Islet of Langerhans (tissue), 1 donor: ENCODE results near the gene LRP11.
"Not testable (repeated sequence)": the region's sequence is repeated elsewhere in the genome, so short reads cannot be mapped to it uniquely, and the experiment has no call there.

ENCODE experiments used
- FAIRE-seq: peaks from one replicate; lab custom pipeline; 2011; peaks lifted over from hg19 to GRCh38; lab: Jason Lieb, UNC

The LRP11 gene

DNA sequence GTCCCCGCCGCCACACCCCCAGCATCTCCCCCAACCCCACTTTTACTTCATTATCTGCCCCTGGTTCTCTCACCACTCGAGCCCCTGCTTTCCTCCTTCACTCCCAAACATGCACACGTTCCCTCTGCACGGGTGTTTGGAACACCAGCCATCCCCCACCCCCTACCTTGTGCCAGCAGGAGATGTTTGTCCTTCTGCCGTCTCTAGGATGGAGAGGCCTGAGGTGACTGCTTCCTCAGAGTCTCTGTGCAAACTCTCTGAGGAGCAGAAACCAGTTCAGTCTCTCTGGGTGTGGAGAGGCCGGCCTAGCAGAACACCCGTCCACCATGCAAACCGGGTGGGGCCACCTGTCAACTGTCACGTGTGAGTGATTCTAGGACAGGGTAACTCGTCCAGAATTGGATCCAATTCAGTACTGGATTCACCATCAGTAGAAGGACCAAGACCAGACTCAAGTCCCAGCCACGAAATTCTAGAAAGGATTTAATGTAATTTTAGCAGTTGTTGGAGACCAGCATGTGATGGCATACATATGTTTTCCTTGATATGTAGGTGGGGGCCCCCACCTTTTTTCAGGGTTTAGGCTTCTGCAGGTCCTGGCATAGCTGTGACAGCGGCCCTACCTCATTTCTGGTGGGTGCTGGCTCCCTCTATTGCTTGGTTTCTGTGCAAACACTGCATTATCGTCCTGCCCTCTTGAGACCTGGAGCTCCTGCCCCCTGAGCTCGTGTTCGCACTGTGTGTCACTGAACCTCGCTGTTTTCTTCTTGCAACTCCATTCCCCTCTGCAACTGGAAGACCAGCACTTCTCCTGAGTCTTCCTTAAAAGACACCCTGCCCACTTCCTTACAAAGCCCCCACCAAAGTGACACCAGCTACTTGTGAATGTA lies 33.9 kb upstream of the LRP11 start, which contains the start of gene RAET1E:
TSS of gene RAET1E (minus strand) at position 259 of the 890 bp plus-strand sequence. CDS start 7,212 bp downstream, outside the sequence.
- FAIRE-seq, result no peak

DNA sequence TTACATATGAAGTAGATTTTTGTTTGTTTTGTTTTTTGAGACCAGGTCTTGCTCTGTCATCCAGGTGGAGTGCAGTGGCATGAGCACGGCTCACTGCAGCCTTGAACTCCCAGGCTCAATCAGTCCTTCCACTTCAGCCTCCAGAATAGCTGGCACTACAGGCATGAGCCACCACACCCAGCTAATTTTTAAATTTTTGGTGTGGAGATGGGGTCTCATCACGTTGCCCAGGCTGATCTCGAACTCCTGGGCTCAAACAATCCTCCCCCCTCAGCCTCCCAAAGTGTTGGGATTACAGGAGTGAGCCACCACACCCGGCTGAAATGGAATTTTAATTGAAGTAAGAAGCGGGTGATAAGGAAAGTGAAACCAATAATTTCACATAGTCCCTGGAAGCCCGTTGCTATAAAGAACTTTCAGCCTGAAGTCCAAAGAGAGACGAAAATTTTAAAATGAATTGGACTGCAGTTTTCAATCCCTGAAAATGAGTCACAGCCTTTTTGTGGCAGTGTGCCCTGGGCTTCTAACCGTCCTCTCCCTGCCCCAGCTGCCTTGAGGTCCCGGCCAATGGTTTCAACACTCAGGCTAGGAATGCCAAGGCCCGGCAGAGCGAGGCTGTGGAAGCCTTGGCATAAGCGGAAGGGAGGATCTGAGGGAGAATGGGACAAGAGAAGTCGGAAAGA lies 33.0 kb upstream of the LRP11 start:
- no peak for FAIRE-seq

- FAIRE-seq, result no peak
Observed at GRCh38 chr6:149896491-149896890, 32.3 kb upstream of the LRP11 start.

- FAIRE-seq, result no peak
Observed at GRCh38 chr6:149895833-149896271, 31.7 kb upstream of the LRP11 start.

DNA sequence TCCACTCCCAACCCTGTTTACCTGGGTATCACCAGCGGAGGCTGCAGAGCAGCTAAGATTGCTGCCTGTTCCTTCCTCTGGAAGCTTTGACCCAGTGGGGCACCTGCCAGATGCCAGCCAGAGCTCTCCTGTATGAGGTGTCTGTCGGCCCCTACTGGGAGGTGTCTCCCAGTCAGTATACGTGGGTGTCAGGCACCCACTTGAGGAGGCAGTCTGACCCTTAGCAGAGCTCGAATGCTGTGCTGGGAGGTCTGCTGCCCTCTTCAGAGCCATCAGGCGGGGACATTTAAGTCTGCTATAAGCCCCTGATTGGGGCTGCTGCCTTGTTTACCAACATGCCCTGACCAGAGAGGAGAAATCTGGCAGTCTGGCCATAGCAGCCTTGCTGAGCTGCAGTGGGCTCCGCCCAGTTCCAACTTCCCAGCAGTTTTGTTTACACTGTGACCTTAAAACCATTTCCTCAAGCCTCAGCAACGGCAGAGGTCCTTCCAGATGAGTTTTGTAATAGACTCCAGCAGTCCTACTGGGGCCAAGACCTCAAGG lies 31.0 kb upstream of the LRP11 start:
- FAIRE-seq, result no peak

GRCh38 chr6:149891864-149892263 lies 27.7 kb upstream of the LRP11 start:
- FAIRE-seq, result not testable (repeated sequence)

DNA sequence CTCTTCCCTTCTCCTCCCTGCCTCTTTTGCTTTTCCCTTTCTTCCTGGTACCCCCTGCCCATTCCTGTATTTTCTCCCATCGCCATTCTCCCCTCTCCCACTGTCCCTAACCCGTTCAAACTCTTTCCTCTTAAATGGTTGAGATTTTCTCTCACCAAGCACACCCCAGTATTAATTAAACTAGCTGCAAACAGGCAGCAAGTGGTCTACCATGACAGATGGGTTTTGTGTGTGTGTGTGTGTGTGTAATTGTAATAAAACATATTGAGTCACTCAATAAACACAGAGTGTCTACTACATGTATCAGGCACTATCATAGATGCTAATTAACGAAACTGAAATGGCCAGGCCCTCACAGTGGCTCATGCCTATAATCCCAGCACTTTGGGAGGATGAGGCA lies 27.1 kb upstream of the LRP11 start:
- FAIRE-seq, result no peak

DNA sequence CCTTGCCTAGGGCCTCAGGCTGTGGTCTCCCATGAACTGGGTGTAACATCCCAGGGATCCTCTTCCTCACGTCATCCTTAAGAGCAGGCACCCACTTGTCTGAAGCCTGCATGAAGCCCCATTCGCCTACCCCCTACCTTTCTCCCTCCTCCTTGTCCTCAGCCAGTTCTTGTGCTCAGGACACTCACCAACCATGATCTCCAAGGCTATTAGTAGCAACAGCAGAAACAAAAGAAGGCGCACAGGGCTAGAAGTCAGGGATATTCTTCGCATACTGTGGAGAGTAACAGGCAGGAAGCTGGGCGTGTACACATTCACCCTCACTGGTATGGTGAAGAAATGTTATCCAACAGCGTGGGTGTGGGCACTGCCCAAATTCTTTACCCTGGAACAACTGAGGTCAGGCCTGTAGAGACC lies 26.5 kb upstream of the LRP11 start:
- FAIRE-seq, result no peak

- no peak for FAIRE-seq
Observed at GRCh38 chr6:149889326-149889725, 25.2 kb upstream of the LRP11 start.

DNA sequence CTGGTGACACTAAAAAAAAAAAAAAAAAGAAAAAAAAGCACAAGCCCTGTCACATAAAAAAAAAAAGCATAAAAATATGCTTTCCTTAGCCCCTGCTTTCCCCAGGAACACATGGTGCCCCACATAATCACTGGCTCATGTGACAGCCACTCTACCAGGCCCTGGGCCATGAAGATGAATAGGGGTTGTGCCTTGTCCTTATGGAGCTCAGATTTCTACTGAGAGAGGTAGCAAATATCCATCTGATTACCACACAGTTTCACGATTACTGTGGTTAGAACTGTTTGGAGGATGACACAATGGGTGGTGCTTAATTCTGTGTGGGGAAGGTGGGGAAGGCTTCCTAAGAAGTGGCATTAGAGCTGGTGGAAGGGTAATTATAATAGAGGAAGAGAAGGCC lies 24.5 kb upstream of the LRP11 start:
- no peak for FAIRE-seq

DNA sequence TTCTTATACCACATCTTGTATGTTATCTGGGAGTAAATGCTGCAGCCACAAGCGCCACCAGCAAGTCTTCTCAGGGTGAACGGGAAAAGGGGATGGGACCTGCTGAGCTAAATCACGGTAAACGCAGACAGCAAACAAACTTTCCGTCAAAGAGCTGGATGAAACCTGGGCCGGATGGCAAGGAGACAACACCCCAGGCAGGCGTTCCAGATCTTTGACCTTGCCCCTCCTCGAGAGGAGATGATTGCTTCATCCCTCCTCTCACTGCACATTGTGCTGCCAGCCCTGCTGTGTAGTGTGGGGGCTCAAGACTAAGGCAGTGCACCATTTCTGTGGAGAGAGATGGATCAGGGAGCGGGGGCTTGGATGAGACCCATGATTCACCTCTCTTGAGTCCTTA lies 23.9 kb upstream of the LRP11 start:
- FAIRE-seq, result no peak

- no peak for FAIRE-seq
Observed at GRCh38 chr6:149887343-149887742, 23.2 kb upstream of the LRP11 start.

GRCh38 chr6:149885888-149886287 lies 21.7 kb upstream of the LRP11 start:
- FAIRE-seq, result no peak

- no peak for FAIRE-seq
Observed at GRCh38 chr6:149884617-149885016, 20.5 kb upstream of the LRP11 start.

DNA sequence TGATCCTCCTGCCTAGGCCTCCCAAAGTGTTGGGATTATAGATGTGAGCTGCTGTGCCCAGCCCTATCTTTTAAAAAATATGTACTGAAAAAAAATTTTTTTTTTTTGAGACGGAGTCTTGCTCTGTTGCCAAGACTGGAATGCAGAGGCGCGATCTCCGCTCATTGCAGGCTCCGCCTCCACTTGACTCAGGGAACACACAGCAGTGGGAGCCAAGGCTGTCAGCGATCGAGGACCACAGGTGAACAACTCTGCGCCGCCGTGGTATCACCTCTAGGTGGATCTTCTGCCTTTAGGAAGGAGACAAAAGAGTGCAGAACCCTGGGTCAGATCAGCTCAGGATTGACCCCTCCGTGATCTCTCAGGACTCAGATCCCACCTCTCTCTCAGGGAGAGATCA lies 20.1 kb upstream of the LRP11 start:
- no peak for FAIRE-seq

DNA sequence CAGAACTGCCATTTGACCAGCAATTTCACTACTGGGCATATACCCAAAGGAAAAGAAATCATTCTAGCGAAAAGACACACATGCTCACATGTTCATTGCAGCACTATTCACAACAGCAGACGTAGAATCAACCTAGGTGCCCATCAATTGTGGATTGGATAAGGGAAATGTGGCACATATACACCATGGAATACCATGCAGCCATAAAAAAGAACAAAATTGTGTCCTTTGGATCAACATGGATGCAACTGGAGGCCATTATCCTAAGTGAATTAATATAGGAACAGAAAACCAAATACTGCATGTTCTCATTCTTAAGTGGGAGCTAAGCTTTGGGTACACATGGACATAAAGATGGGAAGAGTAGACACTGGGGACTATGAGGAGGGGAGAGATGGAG lies 17.7 kb upstream of the LRP11 start:
- FAIRE-seq, result no peak

DNA sequence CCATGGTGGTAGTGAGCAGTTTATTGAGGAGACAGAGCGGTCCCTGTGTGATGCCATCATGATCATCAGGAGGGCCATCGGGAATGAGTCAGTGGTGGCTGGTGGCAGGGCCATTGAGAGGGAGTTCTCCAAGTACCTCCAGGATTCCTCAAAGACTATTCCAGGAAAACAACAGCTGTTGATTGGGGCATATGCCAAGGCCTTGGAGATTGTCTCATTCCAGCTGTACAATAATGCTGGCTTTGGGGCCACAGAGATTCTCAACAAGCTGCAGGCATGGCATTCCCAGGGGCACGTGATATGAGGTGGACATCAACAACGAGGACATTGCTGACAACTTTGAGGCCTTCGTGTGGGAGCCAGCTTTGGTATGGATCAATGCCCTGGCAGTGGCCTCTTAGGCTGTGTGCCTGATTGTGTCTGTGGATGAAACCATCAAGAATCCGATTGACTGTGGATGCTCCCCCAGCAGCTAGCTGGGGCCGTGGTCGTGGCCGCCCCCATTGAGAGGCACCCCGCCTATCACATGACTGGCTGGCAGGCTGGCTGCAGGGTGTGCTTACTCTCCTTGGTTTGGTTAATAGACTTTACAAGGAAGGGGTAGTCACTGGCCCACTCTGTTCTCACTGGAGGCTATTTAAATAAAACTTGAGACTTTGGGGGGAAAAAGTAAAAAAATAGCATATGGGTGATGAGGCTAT lies 17.1 kb upstream of the LRP11 start:
- FAIRE-seq, result no peak

GRCh38 chr6:149877659-149878058 lies 13.5 kb upstream of the LRP11 start:
- no peak for FAIRE-seq

DNA sequence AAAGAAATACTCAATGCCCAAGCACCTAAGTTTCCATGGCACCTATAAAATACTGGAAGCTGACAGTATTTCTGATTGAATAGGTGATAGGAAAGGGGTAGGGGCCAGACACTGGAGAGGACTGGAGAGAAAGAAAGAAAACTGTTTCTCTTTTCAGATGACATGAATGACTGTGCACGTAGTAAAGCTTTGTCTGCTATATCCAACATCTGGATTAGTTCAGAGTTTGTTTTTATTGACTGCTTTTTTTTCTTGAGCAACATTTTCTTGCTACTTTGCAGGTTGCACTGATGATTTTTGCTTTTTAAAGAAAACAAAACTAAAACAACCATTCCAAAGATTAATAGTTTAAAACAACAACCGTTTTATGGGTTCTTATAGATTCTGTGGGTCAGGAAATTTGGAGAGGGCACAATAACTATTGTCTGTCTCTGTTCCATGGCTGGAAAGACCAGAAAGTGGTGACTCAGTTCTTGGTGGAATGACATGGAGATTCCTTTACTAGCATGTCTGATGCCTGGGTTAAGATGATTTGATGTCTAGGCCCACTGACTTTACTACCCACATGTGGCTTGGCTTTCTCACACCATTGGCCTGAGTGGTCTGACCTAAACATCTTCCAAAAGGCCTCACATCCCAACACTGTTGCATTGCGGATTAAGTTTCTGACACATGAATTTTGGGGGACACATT lies 12.2 kb upstream of the LRP11 start:
- no peak for FAIRE-seq

- no peak for FAIRE-seq
Observed at GRCh38 chr6:149872233-149872632, 8.1 kb upstream of the LRP11 start.

- FAIRE-seq, result no peak
Observed at GRCh38 chr6:149871182-149871581, 7.0 kb upstream of the LRP11 start.
